Measurements from ENCODE around the gene CYBA. TPM values are rescaled to one million over a fixed set of nuclear protein-coding genes. Genes with fewer than 3 reads are reported as not detected.
"Not testable (repeated sequence)": the region's sequence is repeated elsewhere in the genome, so short reads cannot be mapped to it uniquely, and the experiment has no call there.

The CYBA gene
- total RNA-seq, 1 donor from 2014 or later: 436 TPM

DNA sequence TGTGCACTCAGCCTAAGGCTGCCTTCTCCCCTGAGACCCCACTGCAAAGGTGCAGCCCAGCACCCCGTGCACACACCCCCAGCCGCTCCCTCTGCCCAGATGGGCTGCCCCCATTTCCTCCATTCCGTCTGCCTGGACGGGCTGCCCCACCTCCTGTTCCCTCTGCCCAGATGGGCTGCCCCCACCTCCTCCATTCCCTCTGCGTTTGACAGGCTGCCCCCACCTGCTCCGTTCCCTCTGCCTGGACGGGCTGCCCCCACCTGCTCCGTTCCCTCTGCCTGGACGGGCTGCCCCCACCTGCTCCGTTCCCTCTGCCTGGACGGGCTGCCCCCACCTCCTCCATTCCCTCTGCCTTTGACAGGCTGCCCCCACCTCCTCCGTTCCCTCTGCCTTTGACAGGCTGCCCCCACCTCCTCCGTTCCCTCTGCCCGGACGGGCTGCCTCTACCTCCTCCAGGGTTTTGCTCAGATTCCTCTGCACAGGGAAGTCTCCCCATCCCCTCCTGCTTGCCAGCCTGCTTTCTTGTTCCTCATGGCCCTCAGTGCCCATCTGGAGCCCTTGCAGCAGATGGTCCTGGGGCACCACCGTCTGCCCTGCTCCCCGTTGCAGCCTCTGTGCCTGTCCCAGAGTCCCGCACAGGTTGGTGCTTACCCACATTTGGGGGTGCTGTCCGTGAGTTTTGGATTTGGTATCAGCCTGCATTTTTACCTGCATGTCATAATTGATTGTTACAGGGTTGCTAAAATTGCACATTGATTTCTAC lies 35.9 kb downstream of the CYBA start:
- intact Hi-C loops (cut with micrococcal nuclease): no loop called here

DNA sequence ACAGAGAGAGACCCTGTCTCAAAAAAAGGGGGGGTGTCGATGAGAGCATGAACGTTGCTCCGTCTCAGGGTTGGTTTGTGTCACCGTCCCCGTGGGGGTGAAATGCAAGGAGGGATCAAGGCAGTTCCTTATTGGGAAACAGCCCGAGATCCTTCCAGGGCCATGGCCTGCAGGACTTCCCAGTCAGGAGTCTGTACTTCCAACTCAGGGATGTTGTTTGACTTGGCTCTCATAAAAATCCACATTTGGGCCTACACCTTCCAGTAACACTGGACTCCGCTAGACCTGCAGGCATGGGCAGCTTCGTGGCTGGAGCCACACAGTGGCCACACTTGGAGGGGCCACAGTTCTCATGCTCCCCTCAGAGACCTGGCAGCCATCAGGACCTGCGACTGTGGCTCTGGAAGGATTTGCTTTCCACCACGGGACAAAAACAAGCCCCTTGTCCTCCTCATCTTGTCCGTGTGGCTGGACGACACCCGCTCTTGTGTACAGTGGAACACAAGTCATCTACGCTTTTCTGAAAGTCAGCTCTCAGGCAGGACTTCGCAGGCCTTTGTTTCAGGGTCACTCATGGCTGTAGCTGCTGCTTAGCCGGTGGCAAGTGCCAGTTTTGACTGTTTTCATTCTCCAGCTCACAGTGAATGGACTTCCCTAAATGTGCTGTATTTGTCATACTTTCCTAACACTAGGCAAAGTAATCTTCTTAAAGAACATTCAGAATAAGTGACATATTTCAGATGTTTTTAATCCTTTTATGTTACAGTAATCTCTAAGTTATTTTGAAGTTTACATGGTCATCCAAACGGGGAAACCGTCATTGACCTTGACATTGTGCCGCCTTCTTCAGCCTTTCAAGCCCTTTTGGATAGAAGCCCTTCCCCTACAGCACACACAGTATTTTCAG lies 36.7 kb downstream of the CYBA start:
- intact Hi-C loops (cut with micrococcal nuclease): no loop called here

DNA sequence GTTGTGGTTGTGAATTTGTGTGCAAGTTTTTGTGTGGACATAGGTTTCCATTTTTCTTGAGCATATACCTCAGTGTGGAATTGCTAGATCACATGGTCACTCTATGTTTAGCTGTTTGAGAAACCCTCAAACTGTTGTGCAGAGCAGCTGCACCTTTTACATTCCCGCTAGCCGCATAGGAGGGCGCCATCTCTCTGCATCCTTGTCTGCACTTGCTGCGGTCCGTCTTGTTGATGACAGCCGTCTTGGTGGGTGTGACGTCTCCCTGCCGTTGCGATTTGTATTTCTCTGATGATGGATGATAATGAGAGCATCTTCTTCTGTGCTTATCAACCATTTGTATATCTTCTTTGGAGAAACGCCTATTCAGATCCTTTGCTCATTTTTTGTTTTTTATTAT lies 37.6 kb downstream of the CYBA start:
- intact Hi-C loops (cut with micrococcal nuclease): no loop called here

DNA sequence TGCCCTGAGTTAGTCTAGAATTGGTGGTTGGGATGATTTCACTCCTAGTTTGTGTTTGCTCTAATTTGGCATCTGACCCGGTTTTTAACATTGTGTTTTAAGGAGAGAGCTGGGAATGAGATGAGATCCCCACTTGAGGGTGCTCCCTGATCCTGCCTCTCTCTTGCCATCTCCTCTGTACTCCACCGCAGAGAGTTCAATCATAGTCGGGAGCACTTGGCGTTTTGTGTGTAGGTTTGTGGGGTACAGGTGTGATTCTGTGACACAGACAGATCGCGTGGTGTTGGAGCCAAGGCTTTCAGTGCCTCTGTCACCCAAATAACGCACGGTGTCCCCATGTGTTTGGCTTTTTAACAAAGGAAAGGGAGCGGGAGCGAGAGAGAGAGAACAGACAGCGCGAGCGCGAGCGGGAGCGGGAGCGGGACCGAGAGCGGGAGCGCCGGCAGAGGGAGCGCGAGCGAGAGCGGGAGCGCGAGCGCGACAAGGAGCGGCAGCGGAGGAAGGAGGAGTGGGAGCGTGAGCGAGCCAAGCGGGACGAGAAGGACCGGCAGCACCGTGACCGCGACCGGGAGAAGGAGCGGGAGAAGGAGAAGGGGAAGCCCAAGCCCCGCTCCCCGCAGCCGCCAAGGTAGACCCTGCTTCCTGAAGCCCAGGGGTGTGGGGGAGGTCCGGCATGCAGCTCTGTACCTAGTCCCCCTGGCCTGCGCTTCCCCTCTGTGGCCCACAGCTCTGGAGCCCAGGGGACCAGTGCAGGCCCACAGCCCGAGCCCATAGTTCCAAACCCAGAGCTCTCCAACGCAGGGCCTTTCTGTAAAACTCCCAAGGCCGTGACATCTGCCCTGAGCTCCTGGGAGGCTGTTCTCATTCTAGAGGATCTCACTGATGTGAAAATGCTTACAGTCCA lies 39.7 kb downstream of the CYBA start:
- intact Hi-C loops (cut with micrococcal nuclease): no loop called here

DNA sequence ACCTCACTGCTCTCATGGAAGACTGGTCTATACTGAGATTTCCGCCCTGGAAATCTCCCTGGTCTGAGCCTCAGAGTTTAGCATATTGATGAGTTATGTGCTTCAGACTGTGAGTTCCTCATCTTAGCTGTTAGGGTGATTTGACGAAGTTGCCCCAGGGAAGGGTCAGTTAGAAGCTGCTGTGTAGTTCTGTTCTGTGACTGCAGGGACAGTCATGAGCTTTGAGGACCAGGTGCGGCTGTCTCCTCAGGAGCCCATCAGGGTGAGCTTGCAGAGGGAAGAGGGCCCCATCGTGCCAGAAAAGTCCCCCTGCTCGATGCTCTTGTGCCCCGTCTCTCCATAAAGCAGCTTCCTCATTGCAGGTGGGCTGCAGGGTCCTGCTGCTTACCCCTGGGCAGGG lies 40.8 kb downstream of the CYBA start:
- intact Hi-C loops (cut with micrococcal nuclease): no loop called here

DNA sequence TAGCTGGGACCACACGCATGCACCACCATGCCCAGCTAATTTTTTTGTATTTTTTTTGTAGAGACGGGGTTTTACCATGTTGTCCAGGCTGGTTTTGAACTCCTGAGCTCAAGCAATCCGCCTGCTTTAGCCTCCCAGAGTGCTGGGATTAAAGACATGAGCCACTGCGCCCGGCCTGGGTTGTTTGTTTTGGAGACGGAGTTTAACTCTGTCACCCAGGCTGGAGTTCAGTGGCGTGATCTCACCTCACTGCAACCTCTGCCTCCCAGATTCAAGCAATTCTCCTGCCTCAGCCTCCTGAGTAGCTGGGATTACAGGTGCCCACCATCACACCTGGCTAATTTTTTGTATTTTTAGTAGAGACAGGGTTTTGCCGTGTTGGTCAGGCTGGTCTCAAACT lies 41.4 kb downstream of the CYBA start:
- intact Hi-C loops (cut with micrococcal nuclease): not testable (repeated sequence)

DNA sequence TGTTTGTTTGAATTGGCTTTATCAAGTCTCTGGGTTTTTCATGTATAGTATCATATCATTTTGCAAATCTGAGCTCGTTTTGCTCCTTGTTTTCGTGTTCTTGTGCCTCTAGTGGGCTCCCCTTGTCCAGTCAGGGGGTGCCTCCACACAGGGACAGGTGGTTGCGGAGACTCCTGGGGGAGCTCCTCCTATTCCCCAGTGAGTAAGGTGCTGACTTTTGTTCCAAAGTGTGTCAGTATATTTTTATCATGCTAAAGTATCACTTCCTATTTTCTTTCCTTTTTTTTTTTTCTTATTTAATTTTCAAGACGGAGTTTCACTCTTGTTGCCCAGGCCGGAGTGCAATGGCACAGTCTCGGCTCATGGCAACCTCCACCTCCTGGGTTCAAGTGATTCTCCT lies 42.8 kb downstream of the CYBA start:
- intact Hi-C loops (cut with micrococcal nuclease): no loop called here

DNA sequence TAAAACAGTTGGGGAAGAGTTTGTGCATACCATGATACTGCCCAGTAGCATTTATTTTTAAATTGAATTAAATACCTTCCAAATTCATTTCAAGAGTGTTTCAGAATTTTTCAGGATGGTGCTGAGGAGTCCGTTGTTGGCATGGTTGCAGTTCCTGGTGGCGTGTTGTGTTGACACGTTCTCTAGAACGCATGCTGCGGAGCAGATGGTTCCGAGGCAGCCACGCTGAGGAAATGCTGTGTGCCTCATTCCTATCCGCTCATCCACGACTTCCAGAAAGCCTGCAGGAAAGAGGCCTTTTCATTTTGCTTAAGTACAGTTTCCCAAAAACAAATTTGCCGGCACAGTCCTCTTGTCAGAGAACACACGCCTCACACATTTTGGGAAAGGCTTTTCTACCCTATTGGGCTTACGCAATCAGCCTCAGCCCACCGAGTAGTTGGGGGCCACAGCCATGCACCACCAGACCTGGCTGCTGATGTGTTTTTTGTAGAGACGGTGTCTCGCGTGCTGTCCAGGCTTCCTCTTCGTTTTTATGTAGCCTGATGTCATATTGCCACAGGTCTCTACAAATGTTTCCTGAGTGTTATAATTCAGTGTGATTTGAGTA lies 44.6 kb downstream of the CYBA start:
- intact Hi-C loops (cut with micrococcal nuclease): no loop called here

DNA sequence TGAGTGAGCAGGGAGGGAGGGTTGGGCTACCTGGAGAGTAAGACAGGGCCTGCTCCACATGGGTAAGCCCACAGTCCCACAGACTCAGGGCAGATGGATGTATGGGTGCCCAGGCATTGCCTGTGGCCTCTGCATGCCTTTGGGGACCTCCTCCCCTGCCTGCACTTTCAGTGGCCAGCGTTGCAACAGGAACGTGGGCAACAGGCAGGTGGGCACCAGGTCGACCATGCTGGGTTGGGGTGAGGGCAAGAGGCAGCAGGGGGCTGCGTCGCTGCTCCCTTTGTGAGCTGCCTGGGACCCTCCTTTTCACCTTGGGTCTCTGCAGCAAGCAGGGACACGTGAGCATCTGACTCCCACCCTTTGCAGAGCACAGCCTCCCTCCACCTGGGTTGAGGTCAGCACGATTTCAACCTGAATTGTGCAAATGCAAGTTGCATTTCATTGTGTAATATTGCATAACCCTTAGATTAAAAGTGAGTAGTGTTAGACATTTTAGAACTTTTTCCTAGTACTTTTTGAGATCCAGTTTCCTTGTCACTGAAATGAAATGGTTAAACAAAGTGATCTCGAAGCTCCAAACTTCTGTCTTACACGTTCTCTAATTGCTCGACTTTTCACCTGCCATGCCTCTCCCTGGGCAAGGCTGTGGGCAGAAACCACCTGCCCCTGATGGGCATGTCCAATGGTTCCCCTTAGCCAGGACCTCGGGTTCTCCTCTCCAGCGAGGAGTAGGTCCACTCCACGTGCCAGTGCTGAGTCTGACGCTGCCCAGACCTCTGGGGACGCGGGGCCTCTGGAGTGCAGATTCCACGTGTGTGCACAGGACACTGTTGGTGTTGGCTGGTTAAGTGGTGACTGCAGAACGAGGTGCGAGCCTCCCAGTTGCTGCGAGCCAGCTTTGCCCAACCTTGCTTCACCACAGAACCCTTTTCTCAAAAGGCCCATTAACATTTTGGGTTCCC lies 45.4 kb downstream of the CYBA start:
- intact Hi-C loops (cut with micrococcal nuclease): no loop called here

DNA sequence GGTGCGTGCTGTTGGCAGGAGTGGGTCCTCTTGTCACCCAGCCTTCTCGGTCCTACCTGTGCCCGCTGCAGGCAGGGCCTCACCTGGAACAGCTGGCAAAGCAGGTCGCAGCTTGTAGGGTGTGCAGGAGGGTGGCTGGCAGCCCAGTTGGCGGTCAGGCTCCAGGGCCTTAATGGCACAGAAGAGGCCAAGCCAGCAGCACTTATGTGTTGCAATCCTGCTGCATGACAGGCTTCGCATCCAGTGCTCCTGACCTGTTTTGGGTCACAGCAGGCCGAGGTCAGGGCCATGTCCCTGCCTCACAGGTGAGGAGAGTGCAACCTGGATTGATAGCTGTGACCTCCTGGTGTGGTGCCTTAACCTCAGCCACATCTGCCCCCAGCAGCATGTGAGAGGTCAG lies 48.8 kb downstream of the CYBA start:
- intact Hi-C loops (cut with micrococcal nuclease): no loop called here

DNA sequence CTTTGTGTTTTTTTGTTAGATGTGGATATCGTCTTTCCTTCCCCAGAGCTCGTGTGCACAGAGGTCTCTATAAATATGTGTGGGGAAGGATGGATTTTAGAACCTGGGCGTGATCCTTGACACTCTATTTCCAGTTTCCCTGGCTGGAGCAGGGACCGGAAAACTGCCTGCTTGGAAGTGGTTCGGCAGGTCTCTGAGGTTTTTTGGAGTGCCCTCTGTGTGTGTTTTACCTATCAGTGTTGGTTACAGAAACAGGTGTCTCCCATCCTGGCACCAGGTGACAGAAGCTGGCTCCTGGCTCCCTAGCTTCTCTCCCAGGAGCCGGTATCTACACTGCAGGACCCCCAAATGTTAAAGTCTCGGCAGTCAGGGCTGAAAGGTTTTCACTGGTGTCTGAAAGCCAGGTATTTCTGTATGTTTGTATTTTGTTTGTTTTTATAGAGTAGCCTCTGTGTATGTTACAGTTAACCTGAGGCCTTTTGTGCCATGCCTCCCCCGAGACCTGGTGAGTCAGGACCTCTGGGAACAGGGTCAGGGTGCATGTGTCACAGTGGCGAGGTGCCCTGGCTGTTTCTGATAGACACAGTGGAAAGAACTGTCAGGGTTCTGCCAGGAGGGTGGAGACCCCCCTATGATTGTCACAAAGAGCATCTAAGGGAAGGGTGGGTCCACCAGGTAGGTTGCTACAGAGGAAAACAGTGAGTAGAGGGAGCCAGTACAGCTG lies 49.4 kb downstream of the CYBA start:
- intact Hi-C loops (cut with micrococcal nuclease): no loop called here

DNA sequence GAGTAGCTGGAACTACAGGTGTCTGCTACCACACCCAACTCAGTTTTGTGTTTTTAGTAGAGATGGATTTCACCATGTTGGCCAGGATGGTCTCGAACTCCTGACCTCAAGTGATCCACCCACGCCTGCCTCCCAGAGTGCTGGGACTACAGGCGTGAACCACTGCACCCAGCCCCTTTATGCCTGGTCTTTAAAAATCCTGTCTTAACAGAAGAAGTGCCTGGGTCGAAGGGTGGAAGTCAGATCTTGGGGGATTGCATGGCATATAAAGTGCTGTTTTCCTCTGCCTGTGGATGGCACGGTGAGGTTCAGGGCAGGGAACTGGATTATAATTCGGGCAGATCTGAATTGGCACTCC lies 50.3 kb downstream of the CYBA start:
- intact Hi-C loops (cut with micrococcal nuclease): no loop called here

DNA sequence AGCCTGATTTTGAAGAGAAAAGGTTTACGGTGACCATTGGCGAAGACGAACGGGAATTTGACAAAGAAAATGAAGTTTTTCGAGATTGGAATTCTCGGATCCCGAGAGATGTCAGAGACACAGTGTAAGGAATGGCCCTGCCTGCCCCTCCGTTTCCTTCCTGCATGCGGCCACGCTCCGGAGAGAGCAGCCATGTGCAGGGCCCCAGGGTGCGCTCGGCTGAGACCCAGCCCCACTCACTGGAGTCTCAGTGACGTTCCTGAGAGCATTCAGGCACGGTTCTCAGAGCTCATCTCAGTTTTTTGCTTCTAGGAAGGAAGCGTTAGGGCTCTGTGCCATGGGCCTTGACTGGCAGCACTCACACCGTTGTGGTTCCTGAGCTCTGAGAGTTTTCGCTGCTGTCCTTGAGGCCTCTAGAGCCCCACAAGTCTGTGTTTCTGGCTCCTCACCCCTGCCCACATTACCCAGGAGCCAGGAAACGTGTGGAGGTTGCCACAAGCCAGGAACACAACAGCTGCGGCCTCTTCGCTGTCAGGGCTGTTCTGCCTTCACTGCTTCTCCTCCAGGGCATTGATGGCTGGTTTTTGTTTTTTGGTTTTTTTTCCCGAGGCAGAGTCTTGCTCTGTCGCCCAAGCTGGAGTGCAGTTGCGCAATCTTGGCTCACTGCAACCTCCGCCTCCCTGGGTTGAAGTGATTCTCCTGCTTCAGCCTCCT lies 50.9 kb downstream of the CYBA start:
- intact Hi-C loops (cut with micrococcal nuclease): no loop called here

DNA sequence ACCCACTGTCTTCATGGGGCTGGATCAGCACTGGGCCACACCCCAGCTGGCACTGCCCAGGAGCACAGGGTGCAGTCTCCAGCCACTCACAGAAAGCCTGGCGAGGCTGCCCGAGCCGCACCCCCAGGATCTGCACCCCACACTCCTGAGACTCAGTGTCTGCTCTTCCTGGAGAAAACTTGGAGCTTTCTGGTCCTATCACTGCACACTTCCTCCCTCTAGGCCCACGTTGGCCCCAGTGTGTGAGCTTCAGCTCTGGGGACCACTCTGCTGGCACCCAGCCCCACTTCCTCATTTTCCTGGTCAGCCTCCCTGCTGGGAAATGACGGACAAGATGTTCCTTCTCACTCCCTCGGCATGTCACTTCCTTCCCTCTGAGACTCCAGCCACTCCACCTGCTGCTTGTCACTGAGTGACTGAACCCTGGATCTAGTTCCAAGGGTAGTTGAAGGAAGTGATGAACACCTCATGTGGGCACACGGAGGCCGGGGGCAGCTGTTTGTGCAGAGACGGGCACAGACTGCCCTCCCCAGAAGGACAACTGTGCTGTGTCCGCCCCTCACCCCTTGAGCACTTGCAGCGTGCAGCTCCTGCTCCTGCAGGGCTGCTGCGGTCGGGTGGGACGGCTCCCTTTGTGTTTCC lies 51.6 kb downstream of the CYBA start:
- intact Hi-C loops (cut with micrococcal nuclease): no loop called here

DNA sequence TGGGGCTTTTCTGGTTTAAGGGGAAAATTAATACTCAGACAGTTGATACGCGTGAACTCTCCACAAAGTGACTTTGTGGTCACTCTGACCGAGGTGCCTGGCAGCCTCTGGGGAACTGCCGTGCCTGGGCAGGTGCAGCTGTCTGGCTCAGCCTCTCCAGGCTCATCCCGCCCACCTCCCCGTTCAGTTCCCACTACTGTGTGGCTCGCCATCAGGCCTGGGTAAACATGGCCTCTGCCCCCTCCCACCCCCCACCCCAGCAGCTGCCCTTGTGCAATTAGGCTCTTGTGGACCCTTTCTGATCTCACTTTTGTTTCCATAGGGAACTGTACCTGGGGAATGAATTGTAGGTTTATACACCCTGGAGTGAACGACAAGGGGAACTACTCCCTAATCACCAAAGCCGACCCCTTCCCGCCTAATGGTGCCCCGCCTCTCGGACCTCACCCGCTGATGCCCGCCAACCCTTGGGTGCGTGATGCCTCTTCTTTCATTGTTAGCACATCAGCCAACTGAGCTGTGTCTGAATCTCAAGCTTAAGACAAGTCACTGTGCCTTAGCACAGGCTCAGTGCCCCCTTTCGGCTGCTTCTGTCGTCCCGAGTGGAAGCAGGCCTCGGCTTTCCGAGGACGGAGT lies 52.9 kb downstream of the CYBA start:
- intact Hi-C loops (cut with micrococcal nuclease): no loop called here

DNA sequence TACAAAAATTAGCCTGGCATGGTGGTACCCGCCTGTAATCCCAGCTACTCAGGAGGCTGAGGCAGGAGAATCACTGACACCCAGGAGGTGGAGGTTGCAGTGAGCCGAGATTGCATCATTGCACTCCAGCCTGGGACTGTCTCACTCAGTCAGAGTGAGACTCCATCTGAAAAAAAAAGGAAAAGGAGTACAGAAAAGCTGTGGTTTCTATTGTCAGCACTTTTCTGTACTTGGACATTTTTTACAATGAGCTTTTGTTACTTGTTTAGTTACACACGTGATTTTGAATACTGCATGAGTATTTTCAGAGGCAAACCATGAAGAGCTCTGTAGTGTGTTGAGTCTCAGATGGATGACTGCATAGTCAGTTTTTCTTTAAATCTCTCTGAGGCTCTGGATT lies 54.4 kb downstream of the CYBA start:
- intact Hi-C loops (cut with micrococcal nuclease): no loop called here

DNA sequence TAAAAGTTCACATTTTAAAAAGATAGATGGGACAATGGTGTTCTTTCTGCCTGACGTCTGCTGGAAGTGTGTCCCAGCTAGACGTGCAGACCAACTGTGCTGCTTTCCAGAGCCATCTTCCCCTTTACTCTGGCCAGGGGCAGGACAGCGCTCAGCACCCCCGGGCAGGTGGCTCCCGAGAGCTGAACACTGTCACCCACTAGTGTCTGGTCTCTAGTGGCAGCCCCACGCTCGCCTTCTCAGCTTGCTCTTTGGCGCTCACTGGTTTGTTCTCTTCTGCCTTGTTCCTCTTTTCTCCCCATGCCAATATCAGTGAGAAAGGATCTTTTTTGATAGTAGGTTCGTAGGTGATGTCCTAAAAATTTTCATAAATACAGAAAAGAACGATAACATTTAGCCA lies 54.9 kb downstream of the CYBA start:
- intact Hi-C loops (cut with micrococcal nuclease): no loop called here

DNA sequence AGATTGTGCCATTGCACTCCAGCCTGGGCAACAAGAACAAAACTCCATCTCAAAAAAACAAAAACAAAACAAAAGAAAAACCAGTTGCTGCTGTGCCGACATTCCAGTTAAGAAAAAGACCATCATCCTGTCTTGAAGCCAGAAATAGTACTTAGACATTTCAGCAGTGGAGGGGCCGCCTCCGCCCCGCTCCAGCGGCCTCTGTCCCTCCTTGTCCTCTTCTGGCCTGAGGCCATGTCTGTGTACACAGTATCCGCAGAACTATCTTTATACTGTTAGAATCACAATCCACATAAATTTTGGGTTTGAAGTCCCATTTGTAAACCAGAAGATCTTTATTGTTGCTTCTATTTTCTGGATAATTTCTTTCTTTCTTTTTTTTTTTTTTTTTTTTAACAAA lies 55.8 kb downstream of the CYBA start:
- intact Hi-C loops (cut with micrococcal nuclease): no loop called here

Data from T-helper 2 cell treated with Interferon-gamma antibody and Interleukin-4, amounts not matched to agents 100 ng/mL and 5 ng/mL, for 36 hours (primary cell).